HEK293 (cell line): ENCODE data around the gene PSG7.
"Not testable (repeated sequence)": the region's sequence is repeated elsewhere in the genome, so short reads cannot be mapped to it uniquely, and the experiment has no call there.

Source experiments
- CTCF ChIA-PET: fragments of 350-600 bp; formaldehyde crosslinking; extraction: SDS; loops from one replicate; lab custom pipeline; 2021; ENCODE audit warnings: antibody characterized with exemption; lab: Yijun Ruan, JAX
- POLR2A ChIA-PET: fragments of 300-600 bp; formaldehyde crosslinking; extraction: SDS; loops from one replicate; lab custom pipeline; 2020; ENCODE audit warnings: antibody characterized with exemption, inconsistent platforms; lab: Yijun Ruan, JAX
- H3K27ac ChIP-seq: fragments of 200-500 bp; sonication (Bioruptor generic); 2 replicates; pipeline ENCODE4 v1.5.1; 2014; ENCODE audit warnings: low read depth, low read length, control low read depth, inconsistent platforms; ENCODE audit errors: extremely low read depth
- H3K36me3 ChIP-seq, 2 experiments: fragments of 200-500 bp in 1 of 2; sonication (Bioruptor generic) in 1 of 2; 1 replicate in 1 of 2; 2 replicates in 1 of 2; pipeline ENCODE4 v1.5.1; 2014 to 2017; ENCODE audit warnings: inconsistent platforms in 2 of 2, low read length in 2 of 2; ENCODE audit not compliant: control insufficient read depth in 2 of 2, insufficient read depth in 1 of 2
- H3K4me1 ChIP-seq: fragments of 200-500 bp; sonication (Bioruptor generic); 2 replicates; pipeline ENCODE4 v1.5.1; 2014; ENCODE audit warnings: mild to moderate bottlenecking, low read length, inconsistent platforms; ENCODE audit not compliant: control insufficient read depth, insufficient read depth
- H3K4me3 ChIP-seq: 2 replicates; pipeline ENCODE4 v1.5.1; 2011; ENCODE audit warnings: low read depth, mild to moderate bottlenecking, control low read depth, low read length, moderate library complexity
- H3K9me3 ChIP-seq: fragments of 200-500 bp; sonication (Bioruptor generic); 2 replicates; pipeline ENCODE4 v1.5.1; 2014; ENCODE audit warnings: low read depth, low read length, inconsistent platforms; ENCODE audit not compliant: control insufficient read depth, insufficient read depth
- ZBTB17 ChIP-seq: fragments of 450-650 bp; formaldehyde crosslinking; IDR thresholded peaks from 2 replicates; pipeline ENCODE4 v1.5.1; 2016; ENCODE audit warnings: missing biosample characterization, missing genetic modification characterization

Gene PSG7

DNA sequence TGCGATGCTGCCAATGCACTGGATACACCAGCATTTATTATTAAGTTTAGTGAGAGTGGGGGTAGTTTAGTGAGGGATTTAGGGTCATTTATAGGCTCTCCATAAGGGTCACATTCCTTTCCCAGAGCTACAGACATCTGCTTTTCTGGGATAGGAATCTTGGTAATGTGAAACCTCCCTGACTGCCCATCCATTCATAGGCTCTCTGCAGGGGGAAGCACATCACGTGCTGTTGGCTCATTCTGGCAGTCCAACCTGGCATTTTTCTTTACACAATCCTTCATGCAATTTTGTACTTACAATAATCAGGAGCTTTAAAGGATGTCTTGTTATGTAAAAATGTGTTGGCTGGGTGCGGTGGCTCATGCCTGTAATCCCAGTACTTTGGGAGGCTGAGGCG lies 36.4 kb downstream of the PSG7 start:
- TF ChIP-seq ZBTB17 (tag by site-specific recombination) = peak; percentile 36; the same call in 1 of the 2 replicates
- H3K27ac ChIP-seq, H3K36me3 ChIP-seq, H3K9me3 ChIP-seq, H3K4me3 ChIP-seq, H3K4me1 ChIP-seq, POLR2A ChIA-PET: not testable (repeated sequence)
- CTCF ChIA-PET = interaction anchor here (0.6 to 2.1 kb wide), 4 partner anchors 15 to 416 kb away, joined by 3 to 15 read pairs (median 3); no protein-coding TSS in a partner anchor

DNA sequence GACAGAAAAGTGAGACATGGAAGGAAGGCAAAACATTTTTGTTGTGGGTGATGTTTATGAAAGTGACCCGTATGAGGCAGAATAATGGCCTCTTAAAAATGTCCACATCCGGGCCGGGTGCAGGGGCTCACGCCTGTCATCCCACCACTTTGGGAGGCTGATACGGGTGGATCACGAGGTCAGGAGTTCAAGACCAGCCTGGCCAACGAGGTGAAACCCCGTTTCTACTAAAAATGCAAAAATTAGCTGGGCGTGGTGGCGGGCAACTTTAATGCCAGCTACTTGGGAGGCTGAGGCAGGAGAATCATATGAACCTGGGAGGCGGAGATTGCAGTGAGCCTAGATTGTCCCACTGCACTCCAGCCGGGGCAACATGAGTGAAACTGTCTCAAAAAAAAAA lies 37.3 kb downstream of the PSG7 start:
- H3K27ac ChIP-seq, H3K4me1 ChIP-seq, H3K4me3 ChIP-seq, POLR2A ChIA-PET, H3K9me3 ChIP-seq, H3K36me3 ChIP-seq: not testable (repeated sequence)
- CTCF ChIA-PET = interaction anchor here (2.1 kb wide), 1 partner anchor 14 kb away, joined by 15 read pairs; no protein-coding TSS in a partner anchor

DNA sequence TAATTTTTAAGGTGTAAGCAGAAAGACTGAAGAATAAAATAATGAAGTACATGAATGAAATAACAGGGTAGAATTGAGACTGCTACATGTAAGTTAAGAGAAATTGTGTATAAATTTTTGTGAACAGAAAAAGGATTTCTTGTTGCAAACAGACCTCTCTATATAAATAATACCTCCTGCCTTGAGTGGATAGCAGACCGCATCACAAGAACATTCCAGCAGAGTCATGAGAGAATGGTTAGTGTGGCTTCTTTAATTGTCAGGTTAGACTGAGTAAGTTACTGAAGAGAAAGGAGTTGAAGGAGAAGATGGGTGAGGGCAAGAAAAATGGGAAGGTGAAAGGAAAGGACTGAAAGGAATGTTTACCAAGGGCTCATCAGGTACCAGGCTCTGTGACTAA lies 37.9 kb downstream of the PSG7 start:
- H3K4me1 ChIP-seq, H3K36me3 ChIP-seq, H3K9me3 ChIP-seq, H3K4me3 ChIP-seq, POLR2A ChIA-PET, H3K27ac ChIP-seq: not testable (repeated sequence)
- CTCF ChIA-PET = interaction anchor here (1.1 kb wide), 1 partner anchor 24 kb away, joined by 4 read pairs; no protein-coding TSS in a partner anchor

DNA sequence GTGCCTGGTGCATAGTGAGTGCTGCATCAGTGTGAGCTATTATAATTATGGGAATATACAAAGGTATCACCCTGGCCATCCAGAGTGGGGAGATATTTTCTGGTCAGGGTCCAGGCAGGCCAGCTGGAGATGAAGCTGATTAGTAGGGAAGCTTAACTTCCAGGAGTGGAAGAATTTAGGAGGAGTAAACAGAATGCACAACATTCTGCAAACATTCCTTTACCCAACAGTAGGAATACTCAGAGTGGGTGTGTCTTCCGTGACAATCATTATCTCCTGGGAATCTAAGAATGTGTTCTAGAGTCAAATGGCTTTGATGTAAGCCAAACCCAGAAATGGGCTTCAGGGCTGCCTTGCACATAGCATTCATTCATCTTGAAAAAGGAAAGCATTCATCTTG lies 38.4 kb downstream of the PSG7 start:
- H3K4me1 ChIP-seq, H3K9me3 ChIP-seq, H3K4me3 ChIP-seq, H3K27ac ChIP-seq, H3K36me3 ChIP-seq: not testable (repeated sequence)
- ChIA-PET CTCF (interaction anchor here (1.1 kb wide), 1 partner anchor 25 kb away, joined by 4 read pairs; no protein-coding TSS in a partner anchor), POLR2A (interaction anchor here (0.7 kb wide), 1 partner anchor 9 kb away, joined by 3 read pairs; no protein-coding TSS in a partner anchor)

DNA sequence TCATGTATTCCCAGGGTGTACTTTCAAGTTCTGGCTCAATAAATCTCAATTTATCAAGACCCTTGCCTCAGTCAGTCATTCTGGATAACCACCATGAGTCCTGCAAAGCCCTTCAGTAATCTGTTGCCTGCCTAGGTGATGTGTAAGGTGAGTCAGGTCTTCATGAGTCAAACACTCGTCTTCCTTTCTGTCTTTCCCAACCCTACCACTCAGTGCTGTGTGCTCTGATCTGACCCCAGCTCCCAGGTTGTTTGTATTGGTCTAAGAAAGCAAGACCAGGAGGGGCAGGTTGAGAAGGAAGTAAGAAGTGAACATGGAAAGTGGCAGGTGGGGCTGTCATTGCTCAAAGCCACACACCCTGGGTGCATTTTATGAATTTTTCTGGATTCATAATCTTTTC lies 39.3 kb downstream of the PSG7 start:
- H3K4me3 ChIP-seq, CTCF ChIA-PET, POLR2A ChIA-PET, H3K4me1 ChIP-seq, H3K9me3 ChIP-seq, H3K36me3 ChIP-seq, H3K27ac ChIP-seq: not testable (repeated sequence)

DNA sequence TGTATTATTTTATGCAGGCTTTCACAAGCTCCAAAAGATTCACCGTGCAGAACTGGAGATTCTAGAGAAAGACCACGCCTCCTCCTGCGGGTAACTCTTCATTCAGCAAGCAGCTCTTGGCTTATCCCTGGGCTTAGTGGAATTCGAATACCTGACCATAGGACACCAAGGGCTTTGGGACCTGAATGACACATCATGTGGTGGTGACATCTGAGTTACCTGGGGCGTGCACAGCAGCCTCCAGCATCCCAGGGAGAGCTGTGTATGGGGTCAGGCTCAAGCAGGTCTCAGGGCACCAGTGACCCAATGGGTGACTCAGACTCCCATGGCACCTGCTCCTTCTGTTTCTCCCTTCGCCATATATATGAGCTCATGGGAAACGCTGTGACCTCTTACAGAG lies 46.6 kb downstream of the PSG7 start:
- H3K4me3 ChIP-seq, H3K36me3 ChIP-seq, H3K27ac ChIP-seq, POLR2A ChIA-PET, H3K9me3 ChIP-seq, H3K4me1 ChIP-seq: not testable (repeated sequence)
- CTCF ChIA-PET = interaction anchor here (0.6 to 0.8 kb wide), 5 partner anchors 32 to 313 kb away, joined by 3 to 4 read pairs (median 3); no protein-coding TSS in a partner anchor

DNA sequence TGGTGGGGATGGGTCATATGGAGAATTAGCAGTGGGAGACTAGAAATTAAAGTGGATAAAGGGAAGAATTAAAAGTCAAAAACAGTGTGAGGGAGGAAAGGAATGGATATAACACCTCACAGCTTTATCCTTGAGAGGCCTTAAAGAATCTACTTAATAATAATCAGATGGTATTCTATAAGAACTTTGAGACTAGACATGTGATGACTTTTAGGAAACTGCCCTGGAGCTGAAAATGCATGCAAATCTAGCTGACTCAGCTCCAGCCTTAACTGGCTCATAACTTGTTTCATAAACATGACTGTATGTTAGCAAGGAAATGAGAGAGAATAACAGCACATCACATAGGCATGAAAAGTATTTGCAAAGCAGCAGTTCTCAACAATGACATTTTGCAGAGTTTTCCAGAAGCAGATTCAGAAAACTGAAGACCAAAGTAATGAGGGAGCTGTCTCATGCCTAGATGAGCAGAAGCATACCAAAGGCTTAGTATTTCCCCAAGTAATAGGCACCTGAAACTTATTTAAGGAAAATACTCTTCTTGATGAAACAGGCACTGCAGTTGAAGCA lies 49.0 kb downstream of the PSG7 start:
- CTCF ChIA-PET = interaction anchor here (0.6 to 1.4 kb wide), 5 partner anchors 25 to 253 kb away, joined by 3 to 4 read pairs (median 4); no protein-coding TSS in a partner anchor
- H3K4me1 ChIP-seq, H3K27ac ChIP-seq, H3K4me3 ChIP-seq, POLR2A ChIA-PET, H3K9me3 ChIP-seq, H3K36me3 ChIP-seq: not testable (repeated sequence)

DNA sequence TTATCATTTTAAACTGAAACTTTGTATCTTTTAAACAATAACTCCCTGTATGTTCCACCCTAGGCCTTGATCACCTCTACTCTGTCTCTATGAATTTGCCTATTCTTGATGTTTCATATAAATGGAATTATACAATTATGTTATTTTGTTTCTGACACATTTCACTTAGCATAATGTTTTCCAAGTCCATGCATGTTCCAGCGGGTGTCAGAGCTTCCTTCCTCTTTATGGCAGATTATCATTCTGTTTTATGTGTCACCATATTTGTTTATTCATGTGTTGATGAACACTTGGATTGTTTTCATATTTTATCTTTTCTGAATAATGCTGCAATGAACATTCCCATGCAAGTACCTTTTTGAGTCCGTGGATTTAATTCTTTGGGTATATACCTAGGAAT lies 54.3 kb downstream of the PSG7 start:
- CTCF ChIA-PET = interaction anchor here (0.6 to 4.7 kb wide), 6 partner anchors 25 to 189 kb away, joined by 3 to 54 read pairs (median 6); no protein-coding TSS in a partner anchor
- POLR2A ChIA-PET, H3K9me3 ChIP-seq: not testable (repeated sequence)

DNA sequence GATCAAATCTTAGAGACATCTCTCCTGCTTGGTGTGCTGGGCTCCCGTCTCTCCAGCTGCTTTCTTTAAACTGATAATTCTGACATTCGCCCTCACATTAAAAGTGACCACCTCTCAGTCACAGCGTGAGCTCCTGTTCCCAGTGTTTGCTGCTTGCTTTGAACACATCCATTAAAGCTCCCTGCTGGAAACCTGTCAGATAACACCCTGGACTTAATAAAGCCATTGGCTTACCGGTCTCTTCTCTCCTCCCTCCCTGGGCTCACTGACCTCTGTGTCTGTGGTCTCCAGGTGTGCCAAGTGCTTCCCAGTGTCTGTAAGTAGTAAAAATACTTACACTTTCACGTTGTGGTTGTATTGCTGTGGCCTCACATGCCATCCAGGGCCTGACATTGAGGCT lies 55.0 kb downstream of the PSG7 start:
- H3K4me1 ChIP-seq, POLR2A ChIA-PET, H3K27ac ChIP-seq, H3K9me3 ChIP-seq, H3K4me3 ChIP-seq, H3K36me3 ChIP-seq: not testable (repeated sequence)
- CTCF ChIA-PET = interaction anchor here (1.9 to 4.7 kb wide), 3 partner anchors 24 to 89 kb away, joined by 7 to 54 read pairs (median 21); no protein-coding TSS in a partner anchor

More for the DNA sequence above, 54.3 kb downstream of the PSG7 start:
- not testable (repeated sequence) for H3K27ac ChIP-seq, H3K36me3 ChIP-seq, H3K4me3 ChIP-seq, H3K4me1 ChIP-seq
